ENCODE data around the gene AGAP1. TPM values are rescaled to one million over a fixed set of nuclear protein-coding genes. Genes with fewer than 3 reads are reported as not detected.

AGAP1 gene
- total RNA-seq, 4 donors from 2014 or later, result 33.7 to 55.2 (median 37.5) TPM

DNA sequence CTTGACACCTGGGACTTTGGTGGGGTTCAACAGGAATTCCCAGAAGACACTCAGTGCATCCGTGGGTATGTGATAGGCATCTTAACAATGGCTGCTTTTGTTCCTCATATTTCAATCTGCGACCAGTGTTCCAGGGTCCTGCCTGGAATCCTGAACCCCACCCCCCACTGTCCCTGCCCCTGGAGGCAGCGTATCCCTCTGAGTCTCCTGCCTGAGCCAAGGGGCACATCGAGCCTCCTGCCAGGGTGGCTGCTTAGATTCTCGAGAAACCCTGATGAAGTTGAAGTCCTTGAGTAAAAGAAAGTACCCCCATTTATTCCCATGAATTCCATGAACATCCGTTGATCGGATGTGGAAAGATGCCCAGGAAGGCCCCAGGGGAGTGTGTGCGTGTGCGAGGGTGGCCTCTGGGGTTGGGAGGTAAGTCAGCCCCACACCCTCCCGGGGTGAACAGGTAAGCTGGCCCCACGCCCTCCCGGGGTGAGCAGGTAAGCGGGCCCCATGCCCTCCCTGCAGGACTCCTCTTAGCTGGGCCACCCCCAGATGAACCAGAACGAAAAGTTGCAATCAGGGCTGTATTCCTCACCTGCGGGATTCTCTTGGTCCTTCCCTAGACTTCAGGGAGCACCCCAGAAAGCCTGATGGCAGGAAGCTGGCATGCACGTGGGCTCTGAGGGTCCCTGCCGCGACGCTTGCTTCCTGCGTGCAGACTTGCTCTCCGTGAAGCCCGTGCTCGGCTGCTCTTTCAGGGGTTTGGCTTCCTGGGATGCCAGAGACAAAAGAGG, 253.3 kb downstream of the AGAP1 start:
- Histone ChIP-seq H3K4me3 (no peak overlapping the region), H3K4me1 (peaks cover 0 to 44% (median 13%) of the 10 kb centered on the region in 3 donors), H3K27ac (peak overlapping the region in 3 of 4 donors; percentile 33 to 68 (median 56)), H3K9me3 (no peaks in the 10 kb centered on the region), H3K27me3 (no peaks in the 10 kb centered on the region), H3K36me3 (peaks cover 0 to 33% of the 10 kb centered on the region in 2 donors)
- ATAC-seq, result no peak
- TF ChIP-seq POLR2AphosphoS5 (IDR thresholded peaks at IDR 0.05), result no peak
- TF ChIP-seq, protein P1, sequence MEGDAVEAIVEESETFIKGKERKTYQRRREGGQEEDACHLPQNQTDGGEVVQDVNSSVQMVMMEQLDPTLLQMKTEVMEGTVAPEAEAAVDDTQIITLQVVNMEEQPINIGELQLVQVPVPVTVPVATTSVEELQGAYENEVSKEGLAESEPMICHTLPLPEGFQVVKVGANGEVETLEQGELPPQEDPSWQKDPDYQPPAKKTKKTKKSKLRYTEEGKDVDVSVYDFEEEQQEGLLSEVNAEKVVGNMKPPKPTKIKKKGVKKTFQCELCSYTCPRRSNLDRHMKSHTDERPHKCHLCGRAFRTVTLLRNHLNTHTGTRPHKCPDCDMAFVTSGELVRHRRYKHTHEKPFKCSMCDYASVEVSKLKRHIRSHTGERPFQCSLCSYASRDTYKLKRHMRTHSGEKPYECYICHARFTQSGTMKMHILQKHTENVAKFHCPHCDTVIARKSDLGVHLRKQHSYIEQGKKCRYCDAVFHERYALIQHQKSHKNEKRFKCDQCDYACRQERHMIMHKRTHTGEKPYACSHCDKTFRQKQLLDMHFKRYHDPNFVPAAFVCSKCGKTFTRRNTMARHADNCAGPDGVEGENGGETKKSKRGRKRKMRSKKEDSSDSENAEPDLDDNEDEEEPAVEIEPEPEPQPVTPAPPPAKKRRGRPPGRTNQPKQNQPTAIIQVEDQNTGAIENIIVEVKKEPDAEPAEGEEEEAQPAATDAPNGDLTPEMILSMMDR (IDR thresholded peaks at IDR 0.05), result no peak
- no peak for TF ChIP-seq POLR2A (IDR thresholded peaks at IDR 0.05)
- TF ChIP-seq EP300 (IDR thresholded peaks at IDR 0.05), result no peak
- 77 to 78% methylated on average over 4 to 6 of the region's 23 CpGs for WGBS, 2 donors (ENCODE audit: low coverage in 1 of 2)

DNA sequence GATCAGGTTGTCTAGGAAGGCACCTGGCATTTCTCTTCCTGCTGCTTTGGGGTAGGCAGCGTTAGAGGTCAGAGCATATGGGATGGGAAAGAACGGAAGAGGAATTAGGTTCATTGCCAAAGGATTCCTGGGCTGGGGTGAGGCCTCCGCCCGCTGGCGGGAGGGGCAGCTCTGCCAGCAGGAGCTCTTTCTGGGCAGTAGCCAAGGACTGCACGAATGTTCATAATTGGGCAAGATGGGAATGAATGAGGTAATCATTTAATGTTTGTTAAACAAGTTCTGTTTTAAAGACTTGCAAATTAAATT, 253.9 kb downstream of the AGAP1 start:
- H3K4me3 ChIP-seq, result peak overlapping the region in 1 of 2 donors; percentile 12
- peaks cover 0 to 44% (median 13%) of the 10 kb centered on the region in 3 donors for H3K4me1 ChIP-seq
- TF ChIP-seq POLR2A (IDR thresholded peaks at IDR 0.05) (no peak), POLR2AphosphoS5 (IDR thresholded peaks at IDR 0.05) (peak; percentile 43), EP300 (IDR thresholded peaks at IDR 0.05) (no peak)
- TF ChIP-seq, protein P1 (IDR thresholded peaks at IDR 0.05), result no peak
- no peaks in the 10 kb centered on the region for H3K9me3 ChIP-seq
- WGBS, 2 donors (ENCODE audit: low coverage in 1 of 2), result 19 to 48% methylated on average over 4 to 6 of the region's 6 CpGs
- H3K27me3 ChIP-seq, result no peaks in the 10 kb centered on the region
- H3K27ac ChIP-seq, result peak overlapping the region in 3 of 4 donors; percentile 56 to 68 (median 61)
- peak; percentile 37 for ATAC-seq
- H3K36me3 ChIP-seq, result peaks cover 0 to 36% of the 10 kb centered on the region in 2 donors

DNA sequence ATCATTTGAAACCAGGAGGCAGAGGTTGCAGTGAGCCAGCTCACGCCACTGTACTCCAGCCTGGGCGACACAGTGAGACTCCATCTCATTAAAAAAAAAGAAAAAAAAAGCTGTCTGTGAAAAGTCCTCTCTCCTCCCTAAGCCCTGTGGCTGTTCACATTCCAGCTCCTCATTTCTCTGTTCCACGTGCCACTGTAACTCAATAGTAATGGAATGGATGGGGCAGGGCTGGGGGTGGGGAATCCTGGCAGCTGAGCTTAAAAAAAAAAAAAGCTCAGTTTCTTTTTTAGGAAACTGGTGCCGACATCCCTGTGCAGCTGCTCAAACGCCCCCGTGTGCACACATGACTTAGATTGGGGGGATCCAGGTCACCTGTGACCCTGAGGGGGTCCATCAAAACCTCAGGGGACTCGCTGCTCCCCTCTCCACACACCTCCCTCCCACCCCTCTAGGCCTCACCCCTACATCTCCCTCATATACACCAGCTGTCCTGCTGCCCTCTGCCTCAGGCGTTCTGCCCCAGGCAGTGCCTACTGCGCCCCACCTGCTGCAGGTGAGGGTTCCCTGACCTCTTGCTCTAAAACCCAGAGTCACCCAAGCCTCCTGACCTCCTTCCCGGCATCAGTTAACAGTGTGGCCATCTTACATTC, 255.4 kb downstream of the AGAP1 start:
- 42 to 50% methylated on average over 6 to 7 of the region's 10 CpGs for WGBS, 2 donors (ENCODE audit: low coverage in 1 of 2)
- Histone ChIP-seq H3K27ac (peak overlapping the region in 3 of 4 donors; percentile 56 to 68 (median 61)), H3K4me3 (no peak overlapping the region), H3K27me3 (no peaks in the 10 kb centered on the region), H3K4me1 (peaks cover 0 to 44% (median 13%) of the 10 kb centered on the region in 3 donors), H3K9me3 (no peaks in the 10 kb centered on the region), H3K36me3 (peaks cover 0 to 41% of the 10 kb centered on the region in 2 donors)
- no peak for TF ChIP-seq POLR2AphosphoS5 (IDR thresholded peaks at IDR 0.05)
- TF ChIP-seq EP300 (IDR thresholded peaks at IDR 0.05), result no peak
- TF ChIP-seq, protein P1 (IDR thresholded peaks at IDR 0.05), result no peak
- no peak for TF ChIP-seq POLR2A (IDR thresholded peaks at IDR 0.05)
- ATAC-seq, result peak; percentile 47

DNA sequence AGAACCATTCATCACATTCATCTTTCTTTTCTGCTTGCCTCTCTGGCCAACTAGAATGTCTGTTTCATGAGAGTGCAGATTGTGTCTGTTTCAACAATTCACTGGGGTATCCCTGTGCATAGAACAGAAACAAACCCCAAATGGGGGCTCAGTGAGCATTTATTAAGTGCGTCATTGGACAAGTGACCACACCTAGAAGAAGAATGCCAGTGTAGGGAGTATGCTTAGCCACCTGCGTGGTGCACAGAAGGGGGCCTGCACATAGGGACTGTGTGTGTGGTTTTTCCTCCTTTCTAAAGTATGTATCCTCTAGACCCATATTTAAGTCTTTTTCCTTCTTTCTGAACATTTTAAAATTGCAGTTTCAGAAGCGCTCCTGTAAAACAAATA, 255.9 kb downstream of the AGAP1 start:
- H3K9me3 ChIP-seq, result no peaks in the 10 kb centered on the region
- H3K27me3 ChIP-seq, result no peaks in the 10 kb centered on the region
- H3K4me1 ChIP-seq, result peaks cover 0 to 44% (median 13%) of the 10 kb centered on the region in 3 donors
- H3K27ac ChIP-seq, result peak overlapping the region in 3 of 4 donors; percentile 24 to 68 (median 56)
- ATAC-seq, result no peak
- WGBS, 2 donors (ENCODE audit: low coverage in 1 of 2), result 88 to 92% methylated on average over 2 to 3 of the region's 3 CpGs
- H3K36me3 ChIP-seq, result peaks cover 0 to 44% of the 10 kb centered on the region in 2 donors
- TF ChIP-seq POLR2AphosphoS5 (IDR thresholded peaks at IDR 0.05), result no peak
- no peak overlapping the region for H3K4me3 ChIP-seq

DNA sequence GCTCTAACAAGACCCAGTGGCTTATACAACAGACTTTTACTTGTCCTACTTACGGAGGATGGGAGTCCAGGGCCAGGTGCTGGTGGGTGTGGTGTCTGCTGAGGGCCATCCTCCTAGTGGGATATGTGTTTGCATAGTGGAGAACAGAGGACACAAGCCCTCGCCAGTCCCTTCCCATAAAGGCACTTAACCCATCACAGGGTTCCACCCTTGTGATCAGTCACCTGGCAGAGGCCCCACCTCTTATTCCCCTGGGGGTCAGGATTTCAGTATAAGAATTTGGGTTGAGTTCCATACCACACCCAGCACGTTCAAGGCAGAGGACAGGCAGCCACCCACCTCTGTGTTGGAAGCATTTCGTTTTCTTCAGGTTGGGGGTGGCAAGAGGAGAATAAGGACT, 259.0 kb downstream of the AGAP1 start:
- TF ChIP-seq EP300 (IDR thresholded peaks at IDR 0.05) (no peak), POLR2A (IDR thresholded peaks at IDR 0.05) (no peak), POLR2AphosphoS5 (IDR thresholded peaks at IDR 0.05) (no peak)
- TF ChIP-seq, protein P1 (IDR thresholded peaks at IDR 0.05), result no peak
- Histone ChIP-seq H3K36me3 (peaks cover 0 to 44% of the 10 kb centered on the region in 2 donors), H3K27ac (no peak overlapping the region), H3K9me3 (no peaks in the 10 kb centered on the region), H3K4me1 (peaks cover 0 to 22% (median 6%) of the 10 kb centered on the region in 3 donors), H3K27me3 (no peaks in the 10 kb centered on the region), H3K4me3 (no peak overlapping the region)
- WGBS, 2 donors (ENCODE audit: low coverage in 1 of 2), result 77 to 100% methylated on average over 1 to 2 of the region's 4 CpGs
- ATAC-seq, result no peak
